Measurements from ENCODE around the gene ZNF648.
"Not testable (repeated sequence)": the region's sequence is repeated elsewhere in the genome, so short reads cannot be mapped to it uniquely, and the experiment has no call there.

- TF ChIP-seq POLR2A (IDR thresholded peaks at IDR 0.05), result not testable (repeated sequence)
- TF ChIP-seq, protein P1, sequence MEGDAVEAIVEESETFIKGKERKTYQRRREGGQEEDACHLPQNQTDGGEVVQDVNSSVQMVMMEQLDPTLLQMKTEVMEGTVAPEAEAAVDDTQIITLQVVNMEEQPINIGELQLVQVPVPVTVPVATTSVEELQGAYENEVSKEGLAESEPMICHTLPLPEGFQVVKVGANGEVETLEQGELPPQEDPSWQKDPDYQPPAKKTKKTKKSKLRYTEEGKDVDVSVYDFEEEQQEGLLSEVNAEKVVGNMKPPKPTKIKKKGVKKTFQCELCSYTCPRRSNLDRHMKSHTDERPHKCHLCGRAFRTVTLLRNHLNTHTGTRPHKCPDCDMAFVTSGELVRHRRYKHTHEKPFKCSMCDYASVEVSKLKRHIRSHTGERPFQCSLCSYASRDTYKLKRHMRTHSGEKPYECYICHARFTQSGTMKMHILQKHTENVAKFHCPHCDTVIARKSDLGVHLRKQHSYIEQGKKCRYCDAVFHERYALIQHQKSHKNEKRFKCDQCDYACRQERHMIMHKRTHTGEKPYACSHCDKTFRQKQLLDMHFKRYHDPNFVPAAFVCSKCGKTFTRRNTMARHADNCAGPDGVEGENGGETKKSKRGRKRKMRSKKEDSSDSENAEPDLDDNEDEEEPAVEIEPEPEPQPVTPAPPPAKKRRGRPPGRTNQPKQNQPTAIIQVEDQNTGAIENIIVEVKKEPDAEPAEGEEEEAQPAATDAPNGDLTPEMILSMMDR (IDR thresholded peaks at IDR 0.05), result not testable (repeated sequence)
These were observed 50.6 kb downstream of the ZNF648 start for GRCh38 chr1:182010800-182011370.
